HEK293 (cell line): ENCODE results near the gene LAMA5.

ENCODE experiments used
- AEBP2 ChIP-seq: fragments of 450-650 bp; formaldehyde crosslinking; IDR thresholded peaks from 2 replicates; pipeline ENCODE4 v1.5.1; 2016; ENCODE audit warnings: missing biosample characterization, missing genetic modification characterization, borderline replicate concordance
- BCL11A ChIP-seq: fragments of 450-650 bp; formaldehyde crosslinking; IDR thresholded peaks from 2 replicates; pipeline ENCODE4 v1.5.1; 2016; ENCODE audit warnings: low read depth, missing biosample characterization, missing genetic modification characterization
- BCL6B ChIP-seq: fragments of 450-650 bp; formaldehyde crosslinking; IDR thresholded peaks from 2 replicates; pipeline ENCODE4 v1.5.1; 2017; ENCODE audit warnings: missing biosample characterization, missing genetic modification characterization
- EGR2 ChIP-seq: fragments of 450-650 bp; formaldehyde crosslinking; IDR thresholded peaks from 2 replicates; pipeline ENCODE4 v1.5.1; 2016; ENCODE audit warnings: low read depth, missing biosample characterization, missing genetic modification characterization
- FEZF1 ChIP-seq: fragments of 450-650 bp; formaldehyde crosslinking; IDR thresholded peaks from 2 replicates; pipeline ENCODE4 v1.5.1; 2016; ENCODE audit warnings: missing biosample characterization, missing genetic modification characterization
- GLIS1 ChIP-seq: fragments of 450-650 bp; formaldehyde crosslinking; IDR thresholded peaks from 2 replicates; pipeline ENCODE4 v1.5.1; 2016; ENCODE audit warnings: missing biosample characterization, missing genetic modification characterization
- HOXA7 ChIP-seq: sonication (generic); formaldehyde crosslinking; IDR thresholded peaks from 2 replicates; pipeline ENCODE4 v1.8.1; 2022; ENCODE audit warnings: missing genetic modification reagents, borderline replicate concordance
- KLF10 ChIP-seq: fragments of 450-650 bp; IDR thresholded peaks from 2 replicates; pipeline ENCODE4 v1.5.1; 2018; ENCODE audit warnings: missing biosample characterization, mild to moderate bottlenecking, missing genetic modification characterization
- MZF1 ChIP-seq: fragments of 450-650 bp; formaldehyde crosslinking; IDR thresholded peaks from 2 replicates; pipeline ENCODE4 v1.5.1; 2017; ENCODE audit warnings: missing biosample characterization, missing genetic modification characterization, borderline replicate concordance
- ZBTB8A ChIP-seq: fragments of 450-650 bp; formaldehyde crosslinking; IDR thresholded peaks from 2 replicates; pipeline ENCODE4 v1.5.1; 2016; ENCODE audit warnings: missing biosample characterization, missing genetic modification characterization
- ZFHX2 ChIP-seq: fragments of 450-650 bp; formaldehyde crosslinking; conservative IDR thresholded peaks from 2 replicates; pipeline ENCODE4 v1.5.1; 2016; ENCODE audit warnings: missing biosample characterization, missing genetic modification characterization
- ZNF121 ChIP-seq: fragments of 450-650 bp; formaldehyde crosslinking; IDR thresholded peaks from 2 replicates; pipeline ENCODE4 v1.5.1; 2016; ENCODE audit warnings: missing biosample characterization, missing genetic modification characterization
- ZNF138 ChIP-seq: fragments of 450-650 bp; formaldehyde crosslinking; IDR thresholded peaks from 2 replicates; pipeline ENCODE4 v1.5.1; 2016; ENCODE audit warnings: missing biosample characterization, missing genetic modification characterization, borderline replicate concordance
- ZNF174 ChIP-seq: fragments of 450-650 bp; formaldehyde crosslinking; IDR thresholded peaks from 2 replicates; pipeline ENCODE4 v1.5.0; 2017; ENCODE audit warnings: missing biosample characterization, mild to moderate bottlenecking, missing genetic modification characterization
- ZNF280C ChIP-seq: fragments of 450-650 bp; formaldehyde crosslinking; IDR thresholded peaks from 2 replicates; pipeline ENCODE4 v1.5.1; 2016; ENCODE audit warnings: missing biosample characterization, missing genetic modification characterization
- ZNF350 ChIP-seq: fragments of 450-650 bp; formaldehyde crosslinking; IDR thresholded peaks from 2 replicates; pipeline ENCODE4 v1.5.0; 2017; ENCODE audit warnings: missing biosample characterization, mild to moderate bottlenecking, missing genetic modification characterization
- ZNF391 ChIP-seq: fragments of 450-650 bp; formaldehyde crosslinking; IDR thresholded peaks from 2 replicates; pipeline ENCODE4 v1.5.1; 2016; ENCODE audit warnings: low read depth, missing biosample characterization, missing genetic modification characterization, borderline replicate concordance
- ZNF394 ChIP-seq: fragments of 450-650 bp; formaldehyde crosslinking; IDR thresholded peaks from 2 replicates; pipeline ENCODE4 v1.5.1; 2016; ENCODE audit warnings: missing biosample characterization, missing genetic modification characterization, mild to moderate bottlenecking, moderate library complexity, borderline replicate concordance
- ZNF423 ChIP-seq: fragments of 450-650 bp; formaldehyde crosslinking; IDR thresholded peaks from 2 replicates; pipeline ENCODE4 v1.5.1; 2016; ENCODE audit warnings: missing biosample characterization, missing genetic modification characterization
- ZNF580 ChIP-seq: fragments of 450-650 bp; formaldehyde crosslinking; IDR thresholded peaks from 2 replicates; pipeline ENCODE4 v1.5.1; 2016; ENCODE audit warnings: missing biosample characterization, missing genetic modification characterization
- ZNF585B ChIP-seq: fragments of 450-650 bp; formaldehyde crosslinking; IDR thresholded peaks from 2 replicates; pipeline ENCODE4 v1.5.1; 2016; ENCODE audit warnings: missing biosample characterization, missing genetic modification characterization
- ZNF610 ChIP-seq: fragments of 450-650 bp; formaldehyde crosslinking; IDR thresholded peaks from 2 replicates; pipeline ENCODE4 v1.5.1; 2016; ENCODE audit warnings: missing biosample characterization, missing genetic modification characterization, borderline replicate concordance
- ZNF658 ChIP-seq: fragments of 450-650 bp; formaldehyde crosslinking; IDR thresholded peaks from 2 replicates; pipeline ENCODE4; 2016; ENCODE audit warnings: missing biosample characterization, missing genetic modification characterization
- ZNF664 ChIP-seq: fragments of 450-650 bp; formaldehyde crosslinking; IDR thresholded peaks from 2 replicates; pipeline ENCODE4 v1.5.1; 2016; ENCODE audit warnings: missing biosample characterization, missing genetic modification characterization
- ZNF701 ChIP-seq: fragments of 450-650 bp; formaldehyde crosslinking; IDR thresholded peaks from 2 replicates; pipeline ENCODE4 v1.5.1; 2016; ENCODE audit warnings: missing biosample characterization, missing genetic modification characterization
- ZNF76 ChIP-seq: fragments of 450-650 bp; formaldehyde crosslinking; IDR thresholded peaks from 2 replicates; pipeline ENCODE4; 2016; ENCODE audit warnings: low read depth, missing biosample characterization, missing genetic modification characterization, borderline replicate concordance
- ZNF837 ChIP-seq: fragments of 450-650 bp; formaldehyde crosslinking; IDR thresholded peaks from 2 replicates; pipeline ENCODE4 v1.5.1; 2016; ENCODE audit warnings: missing biosample characterization, missing genetic modification characterization
- TF ChIP-seq, protein P1 (sequence below): fragments of 450-650 bp; formaldehyde crosslinking; IDR thresholded peaks from 2 replicates; pipeline ENCODE4 v1.5.1; 2016; ENCODE audit warnings: missing biosample characterization, missing genetic modification characterization
- TF ChIP-seq, protein P2 (sequence below): fragments of 450-650 bp; formaldehyde crosslinking; IDR thresholded peaks from 2 replicates; pipeline ENCODE4 v1.5.1; 2016; ENCODE audit warnings: missing biosample characterization, missing genetic modification characterization

The LAMA5 gene

GRCh38 chr20:62409931-62410745, 43.0 kb upstream of the LAMA5 start (continued):
- TF ChIP-seq HOXA7 (CRISPR knock-in tag) (no peak), BCL11A (tag by site-specific recombination) (no peak), ZNF701 (tag by site-specific recombination) (no peak), ZNF174 (tag by site-specific recombination) (no peak), ZNF280C (no peak), GLIS1 (tag by site-specific recombination) (peak; percentile 99), ZNF610 (tag by site-specific recombination) (no peak), FEZF1 (no peak), ZNF76 (no peak), ZNF585B (tag by site-specific recombination) (no peak), BCL6B (tag by site-specific recombination) (no peak), ZNF664 (tag by site-specific recombination) (no peak), ZFHX2 (tag by site-specific recombination) (peak; percentile 98), ZBTB8A (tag by site-specific recombination) (peak; percentile 35; the same call in 1 of the 2 replicates), ZNF138 (tag by site-specific recombination) (no peak), ZNF658 (no peak), ZNF837 (tag by site-specific recombination) (no peak), AEBP2 (no peak), ZNF391 (0 out of 2 replicates have a peak, but pooled peaks have one; percentile 25), ZNF121 (peak; percentile 16; the same call in 1 of the 2 replicates), MZF1 (tag by site-specific recombination) (no peak), KLF10 (tag by site-specific recombination) (no peak), ZNF580 (no peak), ZNF394 (tag by site-specific recombination) (peak; percentile 17; the same call in 1 of the 2 replicates), ZNF350 (tag by site-specific recombination) (no peak), EGR2 (tag by site-specific recombination) (peak; percentile 96), ZNF423 (peak; percentile 88)
- TF ChIP-seq, protein P1, sequence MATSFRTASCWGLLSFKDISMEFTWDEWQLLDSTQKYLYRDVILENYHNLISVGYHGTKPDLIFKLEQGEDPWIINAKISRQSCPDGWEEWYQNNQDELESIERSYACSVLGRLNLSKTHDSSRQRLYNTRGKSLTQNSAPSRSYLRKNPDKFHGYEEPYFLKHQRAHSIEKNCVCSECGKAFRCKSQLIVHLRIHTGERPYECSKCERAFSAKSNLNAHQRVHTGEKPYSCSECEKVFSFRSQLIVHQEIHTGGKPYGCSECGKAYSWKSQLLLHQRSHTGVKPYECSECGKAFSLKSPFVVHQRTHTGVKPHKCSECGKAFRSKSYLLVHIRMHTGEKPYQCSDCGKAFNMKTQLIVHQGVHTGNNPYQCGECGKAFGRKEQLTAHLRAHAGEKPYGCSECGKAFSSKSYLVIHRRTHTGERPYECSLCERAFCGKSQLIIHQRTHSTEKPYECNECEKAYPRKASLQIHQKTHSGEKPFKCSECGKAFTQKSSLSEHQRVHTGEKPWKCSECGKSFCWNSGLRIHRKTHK = no peak
- TF ChIP-seq, protein P2, sequence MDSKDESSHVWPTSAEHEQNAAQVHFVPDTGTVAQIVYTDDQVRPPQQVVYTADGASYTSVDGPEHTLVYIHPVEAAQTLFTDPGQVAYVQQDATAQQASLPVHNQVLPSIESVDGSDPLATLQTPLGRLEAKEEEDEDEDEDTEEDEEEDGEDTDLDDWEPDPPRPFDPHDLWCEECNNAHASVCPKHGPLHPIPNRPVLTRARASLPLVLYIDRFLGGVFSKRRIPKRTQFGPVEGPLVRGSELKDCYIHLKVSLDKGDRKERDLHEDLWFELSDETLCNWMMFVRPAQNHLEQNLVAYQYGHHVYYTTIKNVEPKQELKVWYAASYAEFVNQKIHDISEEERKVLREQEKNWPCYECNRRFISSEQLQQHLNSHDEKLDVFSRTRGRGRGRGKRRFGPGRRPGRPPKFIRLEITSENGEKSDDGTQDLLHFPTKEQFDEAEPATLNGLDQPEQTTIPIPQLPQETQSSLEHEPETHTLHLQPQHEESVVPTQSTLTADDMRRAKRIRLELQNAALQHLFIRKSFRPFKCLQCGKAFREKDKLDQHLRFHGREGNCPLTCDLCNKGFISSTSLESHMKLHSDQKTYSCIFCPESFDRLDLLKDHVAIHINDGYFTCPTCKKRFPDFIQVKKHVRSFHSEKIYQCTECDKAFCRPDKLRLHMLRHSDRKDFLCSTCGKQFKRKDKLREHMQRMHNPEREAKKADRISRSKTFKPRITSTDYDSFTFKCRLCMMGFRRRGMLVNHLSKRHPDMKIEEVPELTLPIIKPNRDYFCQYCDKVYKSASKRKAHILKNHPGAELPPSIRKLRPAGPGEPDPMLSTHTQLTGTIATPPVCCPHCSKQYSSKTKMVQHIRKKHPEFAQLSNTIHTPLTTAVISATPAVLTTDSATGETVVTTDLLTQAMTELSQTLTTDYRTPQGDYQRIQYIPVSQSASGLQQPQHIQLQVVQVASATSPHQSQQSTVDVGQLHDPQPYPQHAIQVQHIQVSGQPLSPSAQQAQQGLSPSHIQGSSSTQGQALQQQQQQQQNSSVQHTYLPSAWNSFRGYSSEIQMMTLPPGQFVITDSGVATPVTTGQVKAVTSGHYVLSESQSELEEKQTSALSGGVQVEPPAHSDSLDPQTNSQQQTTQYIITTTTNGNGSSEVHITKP = peak; percentile 84
